SK-N-SH (cell line): ENCODE results near the gene CSNK2B. TPM values are rescaled to one million over a fixed set of nuclear protein-coding genes. Genes with fewer than 3 reads are reported as not detected.

Source experiments
- CTCF ChIA-PET: fragments of 300-600, 350-600 bp; formaldehyde crosslinking; extraction: SDS; loops from one replicate; lab custom pipeline; 2021; lab: Yijun Ruan, JAX
- POLR2A ChIA-PET: fragments of 350-600 bp; sonication (Branson Sonifier 250); formaldehyde crosslinking; extraction: SDS; loops from one replicate; lab custom pipeline; 2020; ENCODE audit warnings: antibody characterized with exemption, inconsistent platforms; lab: Yijun Ruan, JAX
- DNase-seq: peaks from one replicate; pipeline ENCODE4 v3.0.0; 2012
- H2AFZ ChIP-seq: fragments of 200-600 bp; sonication (generic); 2 replicates; pipeline ENCODE4 v1.8.1; 2016; ENCODE audit warnings: antibody characterized with exemption, mild to moderate bottlenecking, low read depth
- H3F3A ChIP-seq: fragments of 200-600 bp; sonication (generic); replicated peaks from 2 replicates; pipeline ENCODE3; 2016; ENCODE audit warnings: antibody characterized with exemption, mild to moderate bottlenecking; ENCODE audit not compliant: insufficient read depth
- H3K27ac ChIP-seq, 2 experiments: fragments of 200-500 bp in 1 of 2; fragments of 200-600 bp in 1 of 2; sonication (Bioruptor generic) in 1 of 2; sonication (generic), shearing (Covaris generic) in 1 of 2; 2 replicates each; pipeline versions ENCODE4 v1.5.1 to v1.6.1; 2014 to 2016; ENCODE audit warnings: low read depth in 2 of 2, inconsistent platforms in 1 of 2, low read length in 1 of 2, mild to moderate bottlenecking in 1 of 2, mixed read lengths in 1 of 2
- H3K27me3 ChIP-seq: fragments of 200-600 bp; sonication (generic), shearing (Covaris generic); 2 replicates; pipeline ENCODE4 v1.6.1; 2016; ENCODE audit warnings: mixed run types; ENCODE audit not compliant: insufficient read depth
- H3K36me3 ChIP-seq, 2 experiments: fragments of 200-500 bp in 1 of 2; fragments of 200-600 bp in 1 of 2; sonication (Bioruptor generic) in 1 of 2; sonication (generic) in 1 of 2; replicated peaks in 1 of 2; 2 replicates each; pipeline versions ENCODE3 to v1.5.1; 2014 to 2016; ENCODE audit warnings: low read length in 1 of 2, mild to moderate bottlenecking in 1 of 2; ENCODE audit not compliant: insufficient read depth in 2 of 2, control insufficient read depth in 1 of 2
- H3K4me1 ChIP-seq, 2 experiments: fragments of 200-500 bp in 1 of 2; fragments of 200-600 bp in 1 of 2; sonication (Bioruptor generic) in 1 of 2; sonication (generic), shearing (Covaris generic) in 1 of 2; 2 replicates each; pipeline versions ENCODE4 v1.5.1 to v1.6.1; 2014 to 2016; ENCODE audit warnings: low read depth in 1 of 2, low read length in 1 of 2, mixed run types in 1 of 2; ENCODE audit not compliant: insufficient read depth in 2 of 2, control insufficient read depth in 1 of 2
- H3K4me2 ChIP-seq: fragments of 200-600 bp; sonication (generic), shearing (Covaris generic); 2 replicates; pipeline ENCODE4 v1.6.1; 2017; ENCODE audit warnings: mixed run types
- H3K4me3 ChIP-seq, 2 experiments: fragments of 200-500 bp in 1 of 2; fragments of 200-600 bp in 1 of 2; sonication (Bioruptor generic) in 1 of 2; sonication (generic), shearing (Covaris generic) in 1 of 2; 2 replicates each; pipeline versions ENCODE4 v1.5.1 to v1.8.1; 2014 to 2016; ENCODE audit warnings: low read depth in 2 of 2, inconsistent platforms in 1 of 2, low read length in 1 of 2, mild to moderate bottlenecking in 1 of 2, mixed read lengths in 1 of 2, moderate library complexity in 1 of 2
- H3K79me2 ChIP-seq: fragments of 200-600 bp; sonication (generic); 2 replicates; pipeline ENCODE4 v1.8.1; 2017; ENCODE audit warnings: mild to moderate bottlenecking; ENCODE audit not compliant: insufficient read depth
- H3K9ac ChIP-seq: fragments of 200-600 bp; sonication (generic); 2 replicates; pipeline ENCODE4 v1.6.1; 2017; ENCODE audit warnings: mixed run types
- H3K9me2 ChIP-seq: fragments of 200-600 bp; sonication (generic); 2 replicates; pipeline ENCODE4 v1.6.1; 2017; ENCODE audit warnings: mixed run types
- H3K9me3 ChIP-seq: fragments of 200-600 bp; sonication (generic); 2 replicates; pipeline ENCODE4 v1.6.1; 2017; ENCODE audit warnings: mixed run types, mild to moderate bottlenecking, moderate library complexity
- H4K20me1 ChIP-seq: fragments of 200-600 bp; sonication (generic); 2 replicates; pipeline ENCODE4 v1.6.1; 2017; ENCODE audit warnings: mild to moderate bottlenecking, mixed run types; ENCODE audit not compliant: insufficient read depth
- EZH2phosphoT487 ChIP-seq: fragments of 200-600 bp; sonication (generic); IDR thresholded peaks from 2 replicates; pipeline ENCODE4 v1.6.1; 2017; ENCODE audit warnings: low read depth, mixed run types, mild to moderate bottlenecking, antibody characterized with exemption, moderate library complexity, borderline replicate concordance
- FOXJ3 ChIP-seq: sonication (generic); formaldehyde crosslinking; IDR thresholded peaks from 2 replicates; pipeline ENCODE4 v1.5.1; 2020; ENCODE audit warnings: mild to moderate bottlenecking, missing genetic modification reagents
- MEF2A ChIP-seq: IDR thresholded peaks from 2 replicates; pipeline ENCODE4 v1.4.0; 2012; ENCODE audit warnings: low read depth, borderline replicate concordance
- MXI1 ChIP-seq: IDR thresholded peaks from 2 replicates; pipeline ENCODE4 v1.6.1; 2012; ENCODE audit warnings: mild to moderate bottlenecking, low read depth, low read length, improper control_type of control experiment
- NRF1 ChIP-seq: IDR thresholded peaks from 2 replicates; pipeline ENCODE4 v1.6.1; 2012; ENCODE audit warnings: low read depth, mild to moderate bottlenecking, low read length
- POLR2AphosphoS5 ChIP-seq: IDR thresholded peaks from 2 replicates; pipeline ENCODE4 v1.6.1; 2012; ENCODE audit warnings: low read depth, low read length
- RAD21 ChIP-seq: IDR thresholded peaks from 2 replicates; pipeline ENCODE4 v1.6.1; 2012; ENCODE audit warnings: mild to moderate bottlenecking, low read length
- RCOR1 ChIP-seq: fragments of 150-350 bp; IDR thresholded peaks from 2 replicates; pipeline ENCODE4 v1.6.1; 2017; ENCODE audit warnings: antibody characterized with exemption, low read length
- YY1 ChIP-seq: IDR thresholded peaks from 2 replicates; pipeline ENCODE4 v1.4.0; 2012; ENCODE audit warnings: low read depth, mild to moderate bottlenecking
- WGBS: methylation state at CpG from one replicate; pipeline ENCODE4 v1.1.6; 2017; ENCODE audit warnings: low lambda C conversion rate; 5-methylcytosine and 5-hydroxymethylcytosine counted together
- polyA plus RNA-seq, 3 experiments: library from polyadenylated mRNA; depleted of rRNA; stranded (reverse); fragments of >200 nt; gene quantifications; 2 replicates each; pipeline ENCODE4 v1.2.3, GENCODE V29; 2012
- TF ChIP-seq, protein P1 (sequence below): fragments of 150-350 bp; IDR thresholded peaks from 2 replicates; pipeline ENCODE4 v1.6.1; 2016; ENCODE audit warnings: mild to moderate bottlenecking, low read depth, low read length
- TF ChIP-seq, protein P2 (sequence below): IDR thresholded peaks from 2 replicates; pipeline ENCODE4 v1.4.0; 2012; ENCODE audit warnings: low read depth
- TF ChIP-seq, protein P3 (sequence below): IDR thresholded peaks from 2 replicates; pipeline ENCODE4; 2012

The CSNK2B gene
- polyA plus RNA-seq, 1 of the 3 experiments (the other 2 are of a cell fraction), result 101 TPM

DNA sequence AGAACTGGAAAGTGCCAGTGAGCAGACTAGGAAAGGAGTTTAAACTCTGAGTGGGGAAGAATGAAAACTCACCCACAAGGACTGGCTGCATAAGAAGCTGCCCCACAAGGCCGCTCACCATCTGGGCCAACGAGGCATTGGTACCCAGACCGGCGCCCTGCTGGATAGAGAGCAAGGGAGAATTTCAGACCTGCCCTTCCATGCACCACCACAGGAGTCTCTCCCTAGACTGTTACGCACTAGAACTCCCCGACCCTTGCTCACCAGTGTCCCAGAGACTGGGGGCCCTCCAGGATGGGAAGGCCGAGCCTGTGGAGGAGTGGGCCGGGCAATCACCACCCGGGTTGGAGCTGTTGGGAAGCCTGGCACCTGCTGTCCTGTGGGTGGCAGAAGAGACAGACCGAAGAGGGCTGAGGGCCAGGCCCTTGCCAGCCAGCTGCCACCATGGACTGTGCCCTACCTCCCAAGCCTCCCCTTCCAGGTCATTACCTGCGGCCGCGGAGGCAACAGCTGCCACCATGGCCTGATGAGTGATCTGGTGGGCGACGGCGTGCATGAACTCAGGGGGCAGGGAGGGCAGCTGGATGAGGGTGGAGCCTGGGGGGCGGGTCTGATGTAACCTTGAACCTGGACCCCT is 21.9 kb upstream of the CSNK2B start:
- DNase-seq, result no peak
- Histone ChIP-seq H3K4me3 (no peak overlapping the region), H3K4me1 (no peaks in the 10 kb centered on the region), H4K20me1 (no peaks in the 10 kb centered on the region), H3K27me3 (no peaks in the 10 kb centered on the region), H2AFZ (no peak overlapping the region), H3F3A (peaks cover 23% of the 10 kb centered on the region), H3K9ac (no peak overlapping the region), H3K79me2 (peaks cover 11% of the 10 kb centered on the region; the same call in 1 of the 2 replicates), H3K9me3 (no peaks in the 10 kb centered on the region), H3K9me2 (no peaks in the 10 kb centered on the region), H3K36me3 (peaks cover 55 to 86% of the 10 kb centered on the region in 2 experiments), H3K4me2 (no peak overlapping the region), H3K27ac (no peak overlapping the region)
- ChIA-PET CTCF (interaction anchor here (1.1 to 1.4 kb wide), 5 partner anchors 11 to 21 kb away, joined by 3 to 5 read pairs (median 4); partner anchors contain the start of gene GPANK1), POLR2A (interaction anchor here (1.1 to 2.2 kb wide), 2 partner anchors 8 to 10 kb away, joined by 3 to 11 read pairs; no protein-coding TSS in a partner anchor)
- no peak for TF ChIP-seq EZH2phosphoT487
- no peak for TF ChIP-seq FOXJ3
- TF ChIP-seq, protein P1, sequence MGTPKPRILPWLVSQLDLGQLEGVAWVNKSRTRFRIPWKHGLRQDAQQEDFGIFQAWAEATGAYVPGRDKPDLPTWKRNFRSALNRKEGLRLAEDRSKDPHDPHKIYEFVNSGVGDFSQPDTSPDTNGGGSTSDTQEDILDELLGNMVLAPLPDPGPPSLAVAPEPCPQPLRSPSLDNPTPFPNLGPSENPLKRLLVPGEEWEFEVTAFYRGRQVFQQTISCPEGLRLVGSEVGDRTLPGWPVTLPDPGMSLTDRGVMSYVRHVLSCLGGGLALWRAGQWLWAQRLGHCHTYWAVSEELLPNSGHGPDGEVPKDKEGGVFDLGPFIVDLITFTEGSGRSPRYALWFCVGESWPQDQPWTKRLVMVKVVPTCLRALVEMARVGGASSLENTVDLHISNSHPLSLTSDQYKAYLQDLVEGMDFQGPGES, result no peak
- TF ChIP-seq RAD21, result no peak
- WGBS, result 95% methylated on average over 16 of the region's 17 CpGs

DNA sequence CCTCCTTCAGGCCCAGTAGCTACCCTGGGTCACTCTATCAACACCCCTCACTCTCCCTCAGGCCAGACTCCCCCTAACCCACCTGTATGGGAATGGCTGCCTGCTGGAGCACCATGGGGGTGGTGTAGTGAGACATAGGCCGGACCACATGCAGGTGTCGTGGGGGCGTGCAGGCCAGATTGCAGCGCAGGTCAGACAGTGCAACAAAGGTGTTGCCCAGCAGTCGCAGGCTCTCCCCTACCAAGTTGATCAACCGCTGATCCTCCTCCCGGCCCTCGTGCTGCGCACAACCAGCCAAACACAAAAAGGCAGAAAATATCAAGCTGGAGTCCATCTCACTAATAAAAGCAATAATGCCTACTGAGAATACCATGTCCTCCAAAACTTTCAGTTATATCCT is 20.6 kb upstream of the CSNK2B start:
- H3K9me3 ChIP-seq, result no peaks in the 10 kb centered on the region
- TF ChIP-seq RCOR1, result no peak
- TF ChIP-seq POLR2AphosphoS5, result no peak
- H3K27me3 ChIP-seq, result no peaks in the 10 kb centered on the region
- H3K4me2 ChIP-seq, result no peak overlapping the region
- ChIA-PET CTCF (interaction anchor here (1.4 kb wide), 1 partner anchor 20 kb away, joined by 3 read pairs; no protein-coding TSS in a partner anchor), POLR2A (no interaction called here)
- H3K9me2 ChIP-seq, result no peaks in the 10 kb centered on the region
- no peak overlapping the region for H3K27ac ChIP-seq
- H3K4me1 ChIP-seq, result no peaks in the 10 kb centered on the region
- no peaks in the 10 kb centered on the region for H4K20me1 ChIP-seq
- WGBS, result 98% methylated on average over 9 of the region's 9 CpGs
- H3K79me2 ChIP-seq, result peaks cover 25% of the 10 kb centered on the region
- no peak overlapping the region for H3K4me3 ChIP-seq
- H3K9ac ChIP-seq, result no peak overlapping the region
- H3F3A ChIP-seq, result peaks cover 9% of the 10 kb centered on the region
- DNase-seq, result no peak
- H2AFZ ChIP-seq, result no peak overlapping the region
- H3K36me3 ChIP-seq, result peaks cover 59 to 79% of the 10 kb centered on the region in 2 experiments

DNA sequence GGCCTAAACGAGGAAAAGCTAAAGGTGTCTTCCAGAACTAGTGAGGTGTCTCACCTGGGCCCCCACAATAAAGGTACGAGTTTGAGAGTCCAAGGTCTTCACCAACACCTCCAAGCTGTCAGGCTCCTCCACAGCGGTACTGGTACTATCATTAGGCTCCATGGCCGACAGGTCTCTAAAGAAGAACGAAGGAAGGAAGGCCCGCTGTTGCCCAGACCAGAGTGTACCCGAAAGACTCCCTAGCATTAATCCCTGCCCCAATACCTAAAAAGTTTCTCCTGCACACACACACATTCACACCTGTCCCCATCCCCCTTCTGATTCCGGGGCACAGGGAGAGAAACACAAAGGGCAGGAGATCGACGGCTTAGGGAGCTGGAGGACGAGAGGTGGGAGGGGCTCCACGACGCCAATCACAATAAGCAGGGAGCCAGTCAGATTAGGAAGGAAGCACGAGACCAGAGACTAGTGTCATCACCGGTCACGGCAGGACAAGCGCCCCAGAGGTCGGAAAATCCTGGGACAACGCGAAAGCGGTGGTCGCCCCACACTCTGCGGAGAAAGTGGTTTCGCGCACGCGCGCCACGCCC is 14.2 kb upstream of the CSNK2B start:
- Histone ChIP-seq H3K27me3 (no peaks in the 10 kb centered on the region), H3K4me3 (peak overlapping the region; percentile 64 to 69), H4K20me1 (no peaks in the 10 kb centered on the region), H3K27ac (peak overlapping the region; percentile 96 to 99), H3K9me2 (no peaks in the 10 kb centered on the region), H3K4me2 (peak overlapping the region; percentile 81), H3F3A (peaks cover 24% of the 10 kb centered on the region), H3K4me1 (peaks cover 5 to 6% of the 10 kb centered on the region in 2 experiments; a peak in 3 of 4 replicates), H3K9ac (peak overlapping the region; percentile 94), H3K36me3 (peaks cover 29 to 34% of the 10 kb centered on the region in 2 experiments), H3K79me2 (peaks cover 70% of the 10 kb centered on the region), H2AFZ (peak overlapping the region; percentile 61; the same call in 1 of the 2 replicates), H3K9me3 (no peaks in the 10 kb centered on the region)
- TF ChIP-seq NRF1 (peak; percentile 37; the same call in 1 of the 2 replicates), MXI1 (peak; percentile 84), YY1 (0 out of 2 replicates have a peak, but pooled peaks have one; percentile 11), MEF2A (no peak), EZH2phosphoT487 (no peak)
- TF ChIP-seq, protein P2, sequence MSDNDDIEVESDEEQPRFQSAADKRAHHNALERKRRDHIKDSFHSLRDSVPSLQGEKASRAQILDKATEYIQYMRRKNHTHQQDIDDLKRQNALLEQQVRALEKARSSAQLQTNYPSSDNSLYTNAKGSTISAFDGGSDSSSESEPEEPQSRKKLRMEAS, result peak; percentile 14; the same call in 1 of the 2 replicates
- TF ChIP-seq, protein P3, sequence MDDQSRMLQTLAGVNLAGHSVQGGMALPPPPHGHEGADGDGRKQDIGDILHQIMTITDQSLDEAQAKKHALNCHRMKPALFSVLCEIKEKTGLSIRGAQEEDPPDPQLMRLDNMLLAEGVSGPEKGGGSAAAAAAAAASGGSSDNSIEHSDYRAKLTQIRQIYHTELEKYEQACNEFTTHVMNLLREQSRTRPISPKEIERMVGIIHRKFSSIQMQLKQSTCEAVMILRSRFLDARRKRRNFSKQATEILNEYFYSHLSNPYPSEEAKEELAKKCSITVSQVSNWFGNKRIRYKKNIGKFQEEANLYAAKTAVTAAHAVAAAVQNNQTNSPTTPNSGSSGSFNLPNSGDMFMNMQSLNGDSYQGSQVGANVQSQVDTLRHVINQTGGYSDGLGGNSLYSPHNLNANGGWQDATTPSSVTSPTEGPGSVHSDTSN, result peak; percentile 72
- 3% methylated on average over 24 of the region's 29 CpGs for WGBS
- ChIA-PET POLR2A (interaction anchor here (0.7 to 2.8 kb wide), 10 partner anchors 10 to 110 kb away, joined by 3 to 20 read pairs (median 9); partner anchors contain the start of genes C6orf47, CSNK2B, DDX39B and GPANK1), CTCF (interaction anchor here (0.8 to 2.5 kb wide), 5 partner anchors 10 to 106 kb away, joined by 4 to 9 read pairs (median 5); partner anchors contain the start of genes ATP6V1G2, C6orf47, CSNK2B and GPANK1)
- peak; percentile 80 for DNase-seq
